ENCODE results near the gene SRGAP1.

SRGAP1 gene

DNA sequence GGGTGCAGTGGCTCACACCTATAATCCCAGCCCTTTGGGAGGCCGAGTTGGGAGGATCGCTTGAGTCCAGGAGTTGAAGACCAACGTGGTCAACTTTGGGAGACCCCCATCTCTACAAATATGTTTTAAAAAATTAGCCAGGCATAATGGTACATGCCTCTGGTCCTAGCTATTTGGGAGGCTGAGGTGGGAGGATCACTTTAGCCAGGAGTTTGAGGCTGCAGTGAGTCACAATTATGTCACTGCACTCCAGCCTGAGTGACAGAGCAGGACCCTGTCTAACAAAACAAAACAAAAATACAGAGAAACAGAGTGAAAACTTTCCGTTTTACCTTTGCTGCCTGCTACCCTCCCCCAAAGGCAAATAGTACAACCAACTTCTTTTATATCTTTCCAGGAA is 60.2 kb downstream of the SRGAP1 start:
- ChIA-PET CTCF (interaction anchor here (1.5 kb wide), 1 partner anchor 10 kb away, joined by 5 read pairs; no protein-coding TSS in a partner anchor), POLR2A (no interaction called here)
- TF ChIP-seq, protein P1, sequence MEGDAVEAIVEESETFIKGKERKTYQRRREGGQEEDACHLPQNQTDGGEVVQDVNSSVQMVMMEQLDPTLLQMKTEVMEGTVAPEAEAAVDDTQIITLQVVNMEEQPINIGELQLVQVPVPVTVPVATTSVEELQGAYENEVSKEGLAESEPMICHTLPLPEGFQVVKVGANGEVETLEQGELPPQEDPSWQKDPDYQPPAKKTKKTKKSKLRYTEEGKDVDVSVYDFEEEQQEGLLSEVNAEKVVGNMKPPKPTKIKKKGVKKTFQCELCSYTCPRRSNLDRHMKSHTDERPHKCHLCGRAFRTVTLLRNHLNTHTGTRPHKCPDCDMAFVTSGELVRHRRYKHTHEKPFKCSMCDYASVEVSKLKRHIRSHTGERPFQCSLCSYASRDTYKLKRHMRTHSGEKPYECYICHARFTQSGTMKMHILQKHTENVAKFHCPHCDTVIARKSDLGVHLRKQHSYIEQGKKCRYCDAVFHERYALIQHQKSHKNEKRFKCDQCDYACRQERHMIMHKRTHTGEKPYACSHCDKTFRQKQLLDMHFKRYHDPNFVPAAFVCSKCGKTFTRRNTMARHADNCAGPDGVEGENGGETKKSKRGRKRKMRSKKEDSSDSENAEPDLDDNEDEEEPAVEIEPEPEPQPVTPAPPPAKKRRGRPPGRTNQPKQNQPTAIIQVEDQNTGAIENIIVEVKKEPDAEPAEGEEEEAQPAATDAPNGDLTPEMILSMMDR (IDR thresholded peaks at IDR 0.05; ENCODE audit: control extremely low read depth, extremely low read depth, low read depth, missing control alignments) = no peak
- no peak for DNase-seq (ENCODE audit: extremely low spot score)

DNA sequence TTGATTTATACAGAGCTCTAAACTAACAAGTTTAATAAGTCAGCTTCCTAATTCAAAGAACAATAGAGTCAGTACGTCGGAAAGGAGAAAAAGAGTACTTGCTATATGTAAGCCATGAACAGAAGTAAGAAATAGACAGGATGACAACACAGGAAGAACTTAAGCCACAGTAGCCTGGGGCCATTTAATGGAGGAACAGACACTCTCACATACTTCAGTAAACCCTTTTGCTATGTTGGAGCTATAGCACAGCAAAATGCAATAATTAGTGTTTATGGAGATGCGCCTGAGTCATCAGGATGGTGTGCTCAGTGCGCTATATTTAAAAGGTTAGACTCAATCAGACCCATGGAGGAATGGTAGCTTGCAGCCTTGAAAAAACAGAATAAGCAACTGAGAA is 61.0 kb downstream of the SRGAP1 start:
- POLR2A ChIA-PET = no interaction called here
- TF ChIP-seq, protein P1 (IDR thresholded peaks at IDR 0.05; ENCODE audit: control extremely low read depth, extremely low read depth, low read depth, missing control alignments) = no peak
- DNase-seq (ENCODE audit: extremely low spot score) = no peak
- CTCF ChIA-PET = interaction anchor here (0.9 to 1.5 kb wide), 2 partner anchors 10 to 12 kb away, joined by 3 to 5 read pairs; no protein-coding TSS in a partner anchor

DNA sequence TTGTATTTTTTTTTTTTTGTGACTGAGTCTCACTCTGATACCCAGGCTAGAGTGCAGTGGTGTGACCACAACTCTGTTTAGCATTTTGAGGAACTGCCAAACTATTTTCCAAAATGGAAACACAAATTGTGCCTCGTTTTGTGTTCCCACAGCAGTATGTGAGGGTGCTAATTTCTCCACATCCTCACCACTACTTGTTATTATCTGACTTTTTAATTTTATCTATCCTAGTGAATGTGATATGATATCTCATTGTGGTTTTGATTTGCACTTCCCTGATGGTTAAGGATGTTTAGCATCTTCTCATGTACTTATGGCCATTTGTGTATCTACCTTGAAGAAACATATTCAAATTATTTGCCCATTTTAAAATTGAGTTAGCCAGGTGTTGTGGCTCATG is 62.4 kb downstream of the SRGAP1 start:
- CTCF ChIA-PET = no interaction called here
- TF ChIP-seq, protein P1 (IDR thresholded peaks at IDR 0.05; ENCODE audit: control extremely low read depth, extremely low read depth, low read depth, missing control alignments) = no peak
- DNase-seq (ENCODE audit: extremely low spot score) = no peak
- POLR2A ChIA-PET = no interaction called here

DNA sequence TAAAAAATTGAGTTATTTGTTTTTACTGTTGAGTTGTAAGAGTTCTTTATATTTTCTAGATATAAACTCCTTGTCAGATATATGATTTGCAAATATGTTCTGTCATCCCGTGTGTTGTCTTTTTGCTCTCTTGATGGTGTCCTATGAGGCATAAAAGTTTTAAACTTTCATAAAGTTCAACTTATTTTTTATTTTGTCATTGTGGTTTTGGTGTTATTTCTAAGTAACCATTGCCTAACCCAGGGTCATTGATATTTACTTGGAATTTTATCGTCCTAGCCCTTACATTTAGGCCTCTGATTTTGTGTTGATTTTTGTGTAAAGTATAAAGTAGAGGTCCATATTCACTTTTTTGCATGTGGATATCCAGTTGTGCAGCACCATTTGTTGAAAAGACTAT is 63.1 kb downstream of the SRGAP1 start:
- ChIA-PET CTCF (interaction anchor here (1.2 kb wide), 1 partner anchor 35 kb away, joined by 3 read pairs; no protein-coding TSS in a partner anchor), POLR2A (no interaction called here)
- TF ChIP-seq, protein P1 (IDR thresholded peaks at IDR 0.05; ENCODE audit: control extremely low read depth, extremely low read depth, low read depth, missing control alignments) = no peak
- DNase-seq (ENCODE audit: extremely low spot score) = no peak

DNA sequence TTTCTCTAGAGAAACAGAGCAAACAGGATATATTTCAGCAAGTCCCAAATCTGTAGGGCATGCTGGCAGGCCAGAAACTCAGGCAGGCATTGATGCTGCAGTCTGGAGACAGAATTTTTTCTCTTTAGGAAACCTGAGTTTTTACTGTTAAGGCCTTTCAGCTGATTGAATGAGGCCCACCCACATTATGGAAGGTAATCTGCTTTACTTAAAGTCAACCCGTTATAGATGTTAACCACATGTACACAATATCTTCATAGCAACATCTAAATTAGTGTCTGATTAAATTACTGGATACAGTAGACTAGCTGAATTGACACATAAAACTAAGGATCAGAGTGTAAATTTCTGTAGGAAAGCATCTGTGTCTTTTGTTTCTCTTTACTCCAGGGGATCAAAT is 65.2 kb downstream of the SRGAP1 start:
- ChIA-PET CTCF (no interaction called here), POLR2A (no interaction called here)
- no peak for DNase-seq (ENCODE audit: extremely low spot score)
- TF ChIP-seq, protein P1 (IDR thresholded peaks at IDR 0.05; ENCODE audit: control extremely low read depth, extremely low read depth, low read depth, missing control alignments) = no peak

DNA sequence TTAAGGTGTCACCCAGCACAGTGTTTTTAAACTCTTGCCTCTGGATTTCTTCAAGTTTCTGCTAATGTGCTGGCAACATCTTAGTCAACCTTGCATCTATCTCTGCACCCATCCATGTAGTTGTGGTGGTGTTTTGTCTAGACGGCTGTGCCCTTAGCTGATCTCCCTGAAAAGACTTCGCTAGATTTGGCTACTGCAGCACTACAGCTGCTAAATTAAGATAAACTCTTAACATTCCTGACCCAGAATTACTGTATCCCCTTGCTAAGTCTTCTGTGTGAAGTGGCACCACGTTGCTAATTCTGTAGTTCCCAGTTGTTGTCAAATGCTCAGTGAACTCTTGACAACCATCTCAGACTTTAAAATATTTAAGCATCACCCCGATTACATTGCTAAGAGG is 66.8 kb downstream of the SRGAP1 start:
- TF ChIP-seq, protein P1 (IDR thresholded peaks at IDR 0.05; ENCODE audit: control extremely low read depth, extremely low read depth, low read depth, missing control alignments) = no peak
- CTCF ChIA-PET = no interaction called here
- no peak for DNase-seq (ENCODE audit: extremely low spot score)
- POLR2A ChIA-PET = no interaction called here

DNA sequence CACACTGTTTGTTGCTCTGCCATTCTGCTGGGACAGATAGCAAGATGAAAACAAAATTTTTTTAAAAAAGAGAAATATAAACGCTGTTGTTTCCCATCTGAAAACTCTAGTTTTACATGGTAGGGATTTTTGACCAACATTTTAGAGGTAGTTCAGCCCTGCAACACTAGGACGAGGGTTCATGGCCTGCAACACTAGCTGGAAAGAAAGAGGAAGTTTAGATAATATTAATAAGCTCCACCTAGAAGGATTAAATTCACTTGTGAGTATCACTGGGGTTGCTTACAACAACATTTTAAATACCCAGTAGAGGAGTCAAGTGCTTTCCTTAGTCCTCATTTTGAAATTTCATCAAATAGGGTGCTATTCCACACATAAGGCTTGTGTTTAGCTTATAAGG is 68.2 kb downstream of the SRGAP1 start:
- no peak for DNase-seq (ENCODE audit: extremely low spot score)
- POLR2A ChIA-PET = no interaction called here
- CTCF ChIA-PET = interaction anchor here (0.9 to 1.5 kb wide), 3 partner anchors 8 to 20 kb away, joined by 3 to 5 read pairs (median 3); no protein-coding TSS in a partner anchor
- TF ChIP-seq, protein P1 (IDR thresholded peaks at IDR 0.05; ENCODE audit: control extremely low read depth, extremely low read depth, low read depth, missing control alignments) = no peak

Data from GM10248 (cell line).